Measurements from ENCODE around the gene DNER. TPM values are rescaled to one million over a fixed set of nuclear protein-coding genes. Genes with fewer than 3 reads are reported as not detected.
"Not testable (repeated sequence)": the region's sequence is repeated elsewhere in the genome, so short reads cannot be mapped to it uniquely, and the experiment has no call there.

Gene DNER
- total and polyA plus RNA-seq, 2 donors, result 2.9 to 4.4 TPM

DNA sequence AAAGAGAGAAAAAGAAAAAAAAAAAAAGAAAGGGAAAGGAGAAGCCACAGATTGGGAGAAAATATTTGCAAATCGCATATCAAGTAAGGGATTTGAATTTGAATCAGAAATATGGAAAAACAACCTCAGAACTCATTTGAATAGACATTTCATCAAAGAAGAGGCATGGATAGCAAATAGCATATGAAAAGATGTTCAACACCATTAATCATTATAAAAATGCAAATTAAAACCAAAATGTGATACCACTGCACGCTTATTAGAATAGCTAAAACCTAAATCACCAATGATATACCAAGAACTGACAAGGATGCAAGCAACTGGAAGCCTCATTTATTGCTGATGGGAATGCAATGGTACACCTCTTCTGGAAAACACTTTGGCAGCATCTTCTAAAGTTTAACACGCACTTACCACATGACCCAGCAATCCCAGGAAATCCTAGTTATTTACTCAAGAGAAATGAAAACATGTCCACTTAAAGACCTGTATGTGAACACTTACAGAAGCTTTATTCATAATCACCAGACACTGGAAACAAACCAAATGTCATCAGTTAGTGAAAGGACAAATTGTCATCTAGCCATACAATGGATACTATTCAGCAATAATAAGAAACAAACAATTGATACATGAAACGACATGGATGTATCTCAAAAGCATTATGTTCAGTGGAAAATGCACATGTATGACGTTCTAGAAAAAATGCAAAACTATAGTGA, 10.3 kb downstream of the DNER start:
- Histone ChIP-seq H3K36me3 (ENCODE audit: insufficient read depth) (no peaks in the 10 kb centered on the region), H3K27ac (ENCODE audit: low read depth) (no peak overlapping the region), H3K4me3 (ENCODE audit: low read depth, low read length) (no peak overlapping the region), H3K4me1 (ENCODE audit: insufficient read depth) (no peaks in the 10 kb centered on the region)
- no peak for DNase-seq (ENCODE audit: extremely low spot score)
- WGBS, result 76% methylated on average over 5 of the region's 5 CpGs

DNA sequence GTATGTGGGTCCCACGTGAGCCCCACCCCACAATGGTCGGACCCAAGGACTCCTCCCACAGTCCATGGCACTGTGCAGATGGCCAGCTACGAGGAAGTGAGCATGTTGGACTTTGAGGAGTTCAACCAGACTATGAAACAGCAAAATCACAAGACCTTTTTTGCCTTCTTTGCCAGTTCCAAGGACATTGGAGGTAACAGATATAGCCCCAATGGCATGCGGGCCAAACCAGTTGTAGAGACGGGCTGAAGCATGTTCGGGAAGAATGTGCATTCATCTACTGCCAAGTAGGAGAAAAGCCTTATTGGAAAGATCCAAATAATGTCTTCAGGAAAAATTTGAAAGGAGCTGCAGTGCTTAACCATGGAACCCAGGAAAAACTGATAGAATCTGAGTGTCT, 12.6 kb downstream of the DNER start:
- no peak for DNase-seq (ENCODE audit: extremely low spot score)
- H3K27ac ChIP-seq (ENCODE audit: low read depth), result no peak overlapping the region
- H3K4me3 ChIP-seq (ENCODE audit: low read depth, low read length), result no peak overlapping the region
- no peaks in the 10 kb centered on the region for H3K4me1 ChIP-seq (ENCODE audit: insufficient read depth)
- WGBS, result 78% methylated on average over 6 of the region's 6 CpGs
- H3K36me3 ChIP-seq (ENCODE audit: insufficient read depth), result no peaks in the 10 kb centered on the region

- 79% methylated on average over 2 of the region's 2 CpGs for WGBS
- no peak for DNase-seq (ENCODE audit: extremely low spot score)
- no peak overlapping the region for H3K4me3 ChIP-seq (ENCODE audit: low read depth, low read length)
Observed at GRCh38 chr2:229701062-229701461, 13.3 kb downstream of the DNER start.

DNA sequence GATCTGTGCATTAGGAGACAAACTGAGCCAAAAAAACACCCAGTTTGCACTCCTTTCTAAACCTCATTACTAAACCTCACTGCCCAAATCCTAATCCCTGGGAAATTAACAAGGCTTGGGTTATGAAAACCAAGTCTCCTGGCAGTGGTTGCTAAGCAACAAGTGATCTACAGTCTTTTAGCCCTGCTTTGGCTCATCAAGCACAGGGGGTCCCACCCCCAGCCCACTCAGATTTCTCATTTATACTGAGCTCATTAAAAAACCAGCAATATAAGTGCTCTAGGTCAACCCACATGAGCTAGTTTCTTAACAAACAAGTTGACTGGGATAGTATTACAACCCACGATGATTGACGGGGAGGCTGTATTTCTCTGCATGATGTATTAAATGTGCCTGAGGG, 18.4 kb downstream of the DNER start:
- Histone ChIP-seq H3K4me1 (ENCODE audit: insufficient read depth) (no peaks in the 10 kb centered on the region), H3K4me3 (ENCODE audit: low read depth, low read length) (no peak overlapping the region), H3K36me3 (ENCODE audit: insufficient read depth) (no peaks in the 10 kb centered on the region), H3K27ac (ENCODE audit: low read depth) (no peak overlapping the region)
- no peak for DNase-seq (ENCODE audit: extremely low spot score)
- 93% methylated on average over 2 of the region's 2 CpGs for WGBS

More at GRCh38 chr2:229701062-229701461, 13.3 kb downstream of the DNER start:
- no peaks in the 10 kb centered on the region for H3K36me3 ChIP-seq (ENCODE audit: insufficient read depth)
- H3K27ac ChIP-seq (ENCODE audit: low read depth), result no peak overlapping the region
- H3K4me1 ChIP-seq (ENCODE audit: insufficient read depth), result no peaks in the 10 kb centered on the region

DNA sequence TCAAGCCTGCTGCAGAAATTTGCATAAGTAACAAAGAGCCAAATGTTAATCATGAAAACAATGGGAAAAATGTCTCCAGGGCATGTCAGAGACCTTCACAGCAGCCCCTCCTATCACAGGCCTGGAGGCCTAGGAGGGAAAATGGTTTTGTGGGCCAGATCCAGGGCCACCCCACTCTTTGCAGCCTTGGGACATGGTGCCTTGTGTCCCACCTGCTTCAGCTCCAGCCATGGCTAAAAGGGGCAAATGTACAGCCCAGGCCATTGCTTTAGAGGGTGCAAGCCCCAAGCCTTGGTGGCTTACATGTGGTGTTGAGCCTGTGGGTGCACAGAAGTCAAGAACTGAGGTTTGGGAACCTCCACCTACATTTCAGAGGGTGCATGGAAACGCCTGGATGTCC, 20.5 kb downstream of the DNER start:
- not testable (repeated sequence) for H3K36me3 ChIP-seq (ENCODE audit: insufficient read depth); H3K4me3 ChIP-seq (ENCODE audit: low read depth, low read length); DNase-seq (ENCODE audit: extremely low spot score); H3K27ac ChIP-seq (ENCODE audit: low read depth); H3K4me1 ChIP-seq (ENCODE audit: insufficient read depth)
- WGBS, result 67% methylated on average over 1 of the region's 1 CpG

- Histone ChIP-seq H3K4me1 (ENCODE audit: insufficient read depth) (no peaks in the 10 kb centered on the region), H3K4me3 (ENCODE audit: low read depth, low read length) (no peak overlapping the region), H3K36me3 (ENCODE audit: insufficient read depth) (no peaks in the 10 kb centered on the region), H3K27ac (ENCODE audit: low read depth) (no peak overlapping the region)
- no peak for DNase-seq (ENCODE audit: extremely low spot score)
- WGBS, result 56% methylated on average over 2 of the region's 2 CpGs
Observed at GRCh38 chr2:229691631-229692030, 22.7 kb downstream of the DNER start.

DNA sequence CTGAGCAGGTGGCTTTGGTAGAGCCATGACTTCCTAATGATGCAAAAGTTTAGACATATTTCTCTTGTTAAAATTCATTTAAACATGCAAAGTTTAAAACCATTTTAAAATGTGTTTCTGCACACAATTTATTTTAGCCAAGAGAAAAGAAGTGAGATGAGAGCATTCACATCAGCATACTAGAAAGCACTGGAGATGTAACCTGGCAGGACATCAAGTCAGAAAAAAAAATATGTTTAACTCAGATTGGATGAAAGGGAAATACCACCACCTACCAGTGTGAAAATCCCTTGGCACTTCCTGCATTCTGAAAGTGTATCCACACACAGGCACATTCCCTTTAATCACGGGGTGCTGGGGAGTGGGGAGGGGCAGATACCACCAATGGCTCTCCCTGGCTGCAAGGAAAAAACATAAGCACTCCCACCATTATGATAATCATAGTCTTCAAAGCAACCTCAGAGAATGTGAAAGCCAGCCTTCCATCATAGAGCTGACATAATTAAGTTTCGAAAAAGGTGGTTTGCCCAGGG, 25.0 kb downstream of the DNER start:
- no peak overlapping the region for H3K4me3 ChIP-seq (ENCODE audit: low read depth, low read length)
- 58% methylated on average over 2 of the region's 2 CpGs for WGBS
- H3K27ac ChIP-seq (ENCODE audit: low read depth), result no peak overlapping the region
- H3K36me3 ChIP-seq (ENCODE audit: insufficient read depth), result no peaks in the 10 kb centered on the region
- no peaks in the 10 kb centered on the region for H3K4me1 ChIP-seq (ENCODE audit: insufficient read depth)
- no peak for DNase-seq (ENCODE audit: extremely low spot score)

DNA sequence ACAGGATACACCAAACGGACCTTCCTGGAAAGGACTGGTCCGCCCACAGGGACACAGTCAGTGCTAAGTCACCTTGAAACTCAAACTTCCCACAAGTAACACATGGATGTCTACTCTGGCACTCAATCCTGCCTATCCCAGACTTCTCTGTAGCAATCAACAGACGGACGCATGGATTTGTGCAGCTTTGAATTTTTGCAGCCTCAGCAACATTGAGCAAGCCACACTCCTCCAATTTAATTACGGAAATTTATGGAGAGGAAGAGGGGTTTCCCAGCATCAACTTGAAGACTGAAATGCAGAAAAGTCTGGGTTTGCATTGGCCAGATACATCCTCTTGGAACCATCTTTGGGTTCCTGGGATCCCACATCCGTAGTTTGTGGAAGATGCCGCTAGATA, 26.2 kb downstream of the DNER start:
- Histone ChIP-seq H3K4me1 (ENCODE audit: insufficient read depth) (no peaks in the 10 kb centered on the region), H3K4me3 (ENCODE audit: low read depth, low read length) (no peak overlapping the region), H3K36me3 (ENCODE audit: insufficient read depth) (no peaks in the 10 kb centered on the region), H3K27ac (ENCODE audit: low read depth) (no peak overlapping the region)
- WGBS, result 88% methylated on average over 7 of the region's 7 CpGs
- no peak for DNase-seq (ENCODE audit: extremely low spot score)

- Histone ChIP-seq H3K27ac (ENCODE audit: low read depth) (no peak overlapping the region), H3K36me3 (ENCODE audit: insufficient read depth) (no peaks in the 10 kb centered on the region), H3K4me1 (ENCODE audit: insufficient read depth) (no peaks in the 10 kb centered on the region), H3K4me3 (ENCODE audit: low read depth, low read length) (no peak overlapping the region)
- no peak for DNase-seq (ENCODE audit: extremely low spot score)
- WGBS, result 71% methylated on average over 6 of the region's 6 CpGs
Observed at GRCh38 chr2:229686122-229686919, 28.0 kb downstream of the DNER start.

- no peak overlapping the region for H3K27ac ChIP-seq (ENCODE audit: low read depth)
- 67% methylated on average over 6 of the region's 6 CpGs for WGBS
- H3K36me3 ChIP-seq (ENCODE audit: insufficient read depth), result no peaks in the 10 kb centered on the region
- H3K4me1 ChIP-seq (ENCODE audit: insufficient read depth), result no peaks in the 10 kb centered on the region
- no peak overlapping the region for H3K4me3 ChIP-seq (ENCODE audit: low read depth, low read length)
- DNase-seq (ENCODE audit: extremely low spot score), result no peak
Observed at GRCh38 chr2:229684942-229685562, 29.3 kb downstream of the DNER start.

GRCh38 chr2:229679393-229680125, 34.8 kb downstream of the DNER start:
- Histone ChIP-seq H3K4me1 (ENCODE audit: insufficient read depth) (no peaks in the 10 kb centered on the region), H3K27ac (ENCODE audit: low read depth) (no peak overlapping the region), H3K4me3 (ENCODE audit: low read depth, low read length) (no peak overlapping the region), H3K36me3 (ENCODE audit: insufficient read depth) (no peaks in the 10 kb centered on the region)
- no peak for DNase-seq (ENCODE audit: extremely low spot score)
- WGBS, result 78% methylated on average over 4 of the region's 4 CpGs

DNA sequence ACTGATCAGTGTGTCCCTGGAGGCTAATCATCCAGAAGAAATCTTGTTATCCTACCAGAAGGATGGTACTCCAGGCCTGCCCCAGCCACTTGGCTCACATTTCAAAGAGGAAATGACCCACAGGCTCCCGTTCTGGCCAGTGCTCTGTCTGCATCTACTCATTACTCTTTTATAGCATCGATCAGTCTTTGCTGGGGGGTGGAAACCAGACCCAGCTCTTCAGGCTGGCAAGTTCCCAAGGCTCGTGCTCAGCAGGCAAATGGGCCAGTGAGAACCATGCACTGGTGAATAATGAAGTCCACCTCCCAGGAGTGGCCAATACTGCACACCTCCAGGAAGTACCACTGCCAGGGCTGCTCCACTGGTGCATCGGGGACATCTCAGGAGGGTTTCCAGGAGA, 38.8 kb downstream of the DNER start:
- Histone ChIP-seq H3K27ac (ENCODE audit: low read depth) (no peak overlapping the region), H3K4me1 (ENCODE audit: insufficient read depth) (no peaks in the 10 kb centered on the region), H3K36me3 (ENCODE audit: insufficient read depth) (no peaks in the 10 kb centered on the region), H3K4me3 (ENCODE audit: low read depth, low read length) (no peak overlapping the region)
- no peak for DNase-seq (ENCODE audit: extremely low spot score)
- whole genome bisulfite sequencing, result 26% methylated on average over 4 of the region's 4 CpGs

DNA sequence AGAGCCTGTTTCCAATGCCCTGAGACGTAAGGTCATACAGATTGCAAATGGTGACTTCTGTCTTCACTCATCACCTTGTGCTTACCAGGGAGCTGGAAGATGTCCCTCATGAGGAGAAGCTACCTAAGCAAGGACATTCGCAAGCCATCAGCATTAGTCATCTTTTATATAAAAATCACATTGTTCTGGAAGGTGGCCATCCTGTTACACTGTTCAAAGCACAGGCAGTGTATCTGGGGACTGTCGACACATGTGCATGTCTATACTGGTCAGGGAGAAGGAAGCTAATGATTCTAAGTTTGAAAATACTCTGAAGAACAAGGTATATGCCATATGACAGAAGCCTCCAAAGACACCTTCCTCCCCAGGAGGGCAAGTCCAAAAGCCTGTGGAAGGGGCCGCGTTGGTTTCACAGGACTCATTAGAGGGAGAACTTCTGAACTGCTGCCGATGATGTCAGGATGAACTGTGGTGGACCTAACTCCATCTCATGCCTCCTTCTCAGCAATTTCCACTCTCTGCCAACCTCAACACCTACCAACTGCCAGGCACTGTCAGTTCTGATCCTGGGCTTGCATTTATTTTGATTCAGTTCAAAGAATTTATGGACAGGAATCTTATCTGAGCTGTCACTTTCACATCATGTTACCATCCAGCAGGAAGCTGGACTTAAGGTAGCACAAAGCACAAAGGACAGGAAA, 39.4 kb downstream of the DNER start:
- Histone ChIP-seq H3K4me1 (ENCODE audit: insufficient read depth) (no peaks in the 10 kb centered on the region), H3K4me3 (ENCODE audit: low read depth, low read length) (no peak overlapping the region), H3K36me3 (ENCODE audit: insufficient read depth) (no peaks in the 10 kb centered on the region), H3K27ac (ENCODE audit: low read depth) (no peak overlapping the region)
- WGBS, result 86% methylated on average over 6 of the region's 6 CpGs
- DNase-seq (ENCODE audit: extremely low spot score), result no peak
